ENCODE data around the gene TMEM108.

DNA sequence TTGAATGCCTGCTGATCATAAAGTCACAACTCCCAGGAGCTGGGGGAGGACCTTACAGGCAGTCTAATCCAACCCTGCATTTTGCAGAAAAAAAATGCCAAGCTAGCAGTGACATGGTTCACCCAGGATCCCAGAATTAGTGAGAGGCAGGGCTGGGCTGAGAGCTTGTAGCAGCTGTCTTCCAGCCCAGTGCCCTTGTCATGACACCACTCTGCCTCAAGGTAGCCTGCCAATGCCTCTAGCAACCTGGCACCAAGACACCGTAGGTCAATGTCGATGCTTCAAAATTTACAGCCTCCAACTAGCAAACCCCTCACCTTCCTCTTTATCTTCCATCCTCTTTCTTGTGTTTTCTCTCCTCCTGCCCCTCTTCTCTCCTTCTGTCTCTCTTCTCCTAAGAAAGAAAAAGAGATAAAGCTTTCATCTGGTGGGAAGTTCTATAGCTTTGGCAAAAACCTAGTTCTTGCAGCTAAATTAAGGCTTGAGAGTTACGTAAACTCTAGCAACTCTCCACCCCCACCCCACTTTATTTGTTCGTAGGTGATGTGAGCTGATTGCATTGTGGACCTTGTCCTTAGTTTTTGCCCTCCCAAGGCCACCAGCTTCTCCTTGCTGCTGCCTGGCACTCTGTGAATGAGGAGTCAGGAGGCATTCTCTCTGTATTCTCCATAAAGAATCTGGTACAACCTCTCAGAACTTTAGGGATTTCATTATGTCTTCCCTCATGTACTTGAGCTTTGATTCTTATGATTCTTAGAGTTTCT lies 343.3 kb downstream of the TMEM108 start:
- TF ChIP-seq, protein P1, sequence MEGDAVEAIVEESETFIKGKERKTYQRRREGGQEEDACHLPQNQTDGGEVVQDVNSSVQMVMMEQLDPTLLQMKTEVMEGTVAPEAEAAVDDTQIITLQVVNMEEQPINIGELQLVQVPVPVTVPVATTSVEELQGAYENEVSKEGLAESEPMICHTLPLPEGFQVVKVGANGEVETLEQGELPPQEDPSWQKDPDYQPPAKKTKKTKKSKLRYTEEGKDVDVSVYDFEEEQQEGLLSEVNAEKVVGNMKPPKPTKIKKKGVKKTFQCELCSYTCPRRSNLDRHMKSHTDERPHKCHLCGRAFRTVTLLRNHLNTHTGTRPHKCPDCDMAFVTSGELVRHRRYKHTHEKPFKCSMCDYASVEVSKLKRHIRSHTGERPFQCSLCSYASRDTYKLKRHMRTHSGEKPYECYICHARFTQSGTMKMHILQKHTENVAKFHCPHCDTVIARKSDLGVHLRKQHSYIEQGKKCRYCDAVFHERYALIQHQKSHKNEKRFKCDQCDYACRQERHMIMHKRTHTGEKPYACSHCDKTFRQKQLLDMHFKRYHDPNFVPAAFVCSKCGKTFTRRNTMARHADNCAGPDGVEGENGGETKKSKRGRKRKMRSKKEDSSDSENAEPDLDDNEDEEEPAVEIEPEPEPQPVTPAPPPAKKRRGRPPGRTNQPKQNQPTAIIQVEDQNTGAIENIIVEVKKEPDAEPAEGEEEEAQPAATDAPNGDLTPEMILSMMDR (IDR thresholded peaks at IDR 0.05) = no peak
- no peak for TF ChIP-seq POLR2A (IDR thresholded peaks at IDR 0.05)

Data from heart left ventricle (tissue), 13 donors.